SK-N-SH (cell line): Measurements from ENCODE around the gene HOXB5.

Experiments used
- TEAD4 ChIP-seq: IDR thresholded peaks from 2 replicates; pipeline ENCODE4 v1.4.0; 2012; ENCODE audit warnings: mild to moderate bottlenecking, borderline replicate concordance; ENCODE audit not compliant: insufficient read depth
- TF ChIP-seq, protein P1 (sequence below): fragments of 200-600 bp; sonication (generic); IDR thresholded peaks from 2 replicates; pipeline ENCODE4 v1.6.1; 2017; ENCODE audit warnings: antibody characterized with exemption, mild to moderate bottlenecking, moderate library complexity

DNA sequence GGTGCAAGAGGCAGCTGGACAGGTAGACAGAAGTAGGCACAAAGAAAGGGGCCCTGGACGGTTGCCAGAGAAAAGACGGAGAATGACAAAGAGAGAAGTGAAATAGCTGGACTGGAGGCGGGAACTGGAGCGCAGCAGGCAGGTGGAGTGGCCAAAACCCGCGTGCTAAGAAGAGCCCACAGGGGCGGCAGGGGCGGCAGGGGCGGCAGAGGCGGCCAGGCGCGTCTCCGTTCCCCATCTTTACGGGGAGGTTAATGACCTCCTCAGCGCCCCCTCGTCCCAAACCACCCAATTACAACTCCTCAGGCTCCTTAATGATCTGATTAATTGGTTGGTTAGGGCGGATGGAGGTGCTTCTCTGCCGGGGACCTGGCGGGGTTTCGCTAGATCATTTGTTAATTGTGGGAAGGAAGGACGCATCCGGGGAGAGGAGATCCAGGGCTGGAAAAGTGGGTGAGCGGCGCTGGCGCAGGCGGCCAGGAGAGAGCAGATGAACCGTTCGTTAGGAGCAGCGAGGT lies 48.0 kb upstream of the HOXB5 start:
- TF ChIP-seq, protein P1, sequence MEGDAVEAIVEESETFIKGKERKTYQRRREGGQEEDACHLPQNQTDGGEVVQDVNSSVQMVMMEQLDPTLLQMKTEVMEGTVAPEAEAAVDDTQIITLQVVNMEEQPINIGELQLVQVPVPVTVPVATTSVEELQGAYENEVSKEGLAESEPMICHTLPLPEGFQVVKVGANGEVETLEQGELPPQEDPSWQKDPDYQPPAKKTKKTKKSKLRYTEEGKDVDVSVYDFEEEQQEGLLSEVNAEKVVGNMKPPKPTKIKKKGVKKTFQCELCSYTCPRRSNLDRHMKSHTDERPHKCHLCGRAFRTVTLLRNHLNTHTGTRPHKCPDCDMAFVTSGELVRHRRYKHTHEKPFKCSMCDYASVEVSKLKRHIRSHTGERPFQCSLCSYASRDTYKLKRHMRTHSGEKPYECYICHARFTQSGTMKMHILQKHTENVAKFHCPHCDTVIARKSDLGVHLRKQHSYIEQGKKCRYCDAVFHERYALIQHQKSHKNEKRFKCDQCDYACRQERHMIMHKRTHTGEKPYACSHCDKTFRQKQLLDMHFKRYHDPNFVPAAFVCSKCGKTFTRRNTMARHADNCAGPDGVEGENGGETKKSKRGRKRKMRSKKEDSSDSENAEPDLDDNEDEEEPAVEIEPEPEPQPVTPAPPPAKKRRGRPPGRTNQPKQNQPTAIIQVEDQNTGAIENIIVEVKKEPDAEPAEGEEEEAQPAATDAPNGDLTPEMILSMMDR: no peak
- TF ChIP-seq TEAD4: no peak
